Neural cell (in vitro differentiated cells): ENCODE data around the gene GRAP. TPM values are rescaled to one million over a fixed set of nuclear protein-coding genes. Genes with fewer than 3 reads are reported as not detected.

Experiments used
- H2AFZ ChIP-seq: fragments of 200-600, 300-800 bp; sonication (generic), shearing (Covaris generic); 2 replicates; pipeline ENCODE4 v1.6.0; 2014; ENCODE audit warnings: low read depth, mild to moderate bottlenecking, antibody characterized with exemption, low read length, moderate library complexity
- H3F3A ChIP-seq: fragments of 200-600 bp; shearing (Covaris generic); 2 replicates; pipeline ENCODE4 v1.6.1; 2016; ENCODE audit warnings: mild to moderate bottlenecking, moderate library complexity, mixed read lengths, antibody characterized with exemption, low read length; ENCODE audit not compliant: insufficient read depth, poor library complexity, severe bottlenecking
- H3K27ac ChIP-seq: fragments of 200-600, 300-800 bp; sonication (generic), shearing (Covaris generic); 2 replicates; pipeline ENCODE4 v1.5.1; 2014; ENCODE audit warnings: mild to moderate bottlenecking, low read length, moderate library complexity
- H3K27me3 ChIP-seq: fragments of 300-800, 200-600 bp; sonication (generic), shearing (Covaris generic); 2 replicates; pipeline ENCODE4 v1.6.0; 2014; ENCODE audit warnings: mild to moderate bottlenecking, low read depth, low read length, moderate library complexity; ENCODE audit not compliant: insufficient read depth
- H3K36me3 ChIP-seq: fragments of 300-800, 200-600 bp; sonication (generic), shearing (Covaris generic); 2 replicates; pipeline ENCODE4 v1.5.1; 2014; ENCODE audit warnings: mild to moderate bottlenecking, antibody characterized with exemption, low read length, moderate library complexity; ENCODE audit not compliant: insufficient read depth
- H3K4me2 ChIP-seq: fragments of 300-800, 200-600 bp; sonication (generic), shearing (Covaris generic); 2 replicates; pipeline ENCODE4 v1.6.0; 2014; ENCODE audit warnings: mild to moderate bottlenecking, low read length
- H3K4me3 ChIP-seq: fragments of 300-800, 200-600 bp; sonication (generic), shearing (Covaris generic); 2 replicates; pipeline ENCODE4 v1.5.1; 2014; ENCODE audit warnings: mild to moderate bottlenecking, low read length, moderate library complexity
- H3K79me2 ChIP-seq: fragments of 200-600 bp; shearing (Covaris generic); replicated peaks from 2 replicates; pipeline ENCODE4 v1.6.0; 2014; ENCODE audit warnings: mild to moderate bottlenecking, low read length, moderate library complexity; ENCODE audit not compliant: insufficient read depth
- H3K9ac ChIP-seq: fragments of 300-800, 200-600 bp; sonication (generic), shearing (Covaris generic); 2 replicates; pipeline ENCODE4 v1.6.1; 2016; ENCODE audit warnings: mild to moderate bottlenecking, low read length, mixed read lengths
- H3K9me2 ChIP-seq: fragments of 200-600 bp; shearing (Covaris generic); 2 replicates; pipeline ENCODE4 v1.6.1; 2016; ENCODE audit warnings: mild to moderate bottlenecking, low read length, mixed read lengths; ENCODE audit not compliant: insufficient read depth
- H3K9me3 ChIP-seq: fragments of 200-600, 300-800 bp; sonication (generic), shearing (Covaris generic); 2 replicates; pipeline ENCODE4 v1.6.1; 2016; ENCODE audit warnings: mild to moderate bottlenecking, mixed run types, low read length, moderate library complexity, mixed read lengths
- H4K20me1 ChIP-seq: fragments of 200-600 bp; shearing (Covaris generic); 2 replicates; pipeline ENCODE4 v1.6.1; 2016; ENCODE audit warnings: mild to moderate bottlenecking, mixed run types; ENCODE audit not compliant: insufficient read depth
- CTCF ChIP-seq: fragments of 450-650 bp; IDR thresholded peaks from 2 replicates; pipeline ENCODE4 v1.5.1; 2014; ENCODE audit warnings: antibody characterized with exemption, mild to moderate bottlenecking, moderate library complexity; ENCODE audit not compliant: poor library complexity, severe bottlenecking
- EP300 ChIP-seq: fragments of 450-650 bp; conservative IDR thresholded peaks from 2 replicates; pipeline ENCODE4 v1.6.1; 2014; ENCODE audit warnings: antibody characterized with exemption, mild to moderate bottlenecking, moderate library complexity; ENCODE audit not compliant: poor library complexity, severe bottlenecking
- EZH2 ChIP-seq: fragments of 200-600, 300-800 bp; shearing (Covaris generic), sonication (generic); IDR thresholded peaks from 2 replicates; pipeline ENCODE4 v1.6.1; 2014; ENCODE audit warnings: antibody characterized with exemption, low read length, borderline replicate concordance, mild to moderate bottlenecking; ENCODE audit not compliant: insufficient read depth, poor library complexity, severe bottlenecking
- MXI1 ChIP-seq: fragments of 450-650 bp; conservative IDR thresholded peaks from 2 replicates; pipeline ENCODE4 v1.6.1; 2014; ENCODE audit warnings: antibody characterized with exemption, mild to moderate bottlenecking; ENCODE audit not compliant: poor library complexity, severe bottlenecking
- POLR2AphosphoS5 ChIP-seq: IDR thresholded peaks from 2 replicates; pipeline ENCODE4 v1.6.1; 2012
- RAD21 ChIP-seq: fragments of 450-650 bp; conservative IDR thresholded peaks from 2 replicates; pipeline ENCODE4 v1.6.1; 2014; ENCODE audit warnings: antibody characterized with exemption, mild to moderate bottlenecking, moderate library complexity
- REST ChIP-seq: IDR thresholded peaks from 2 replicates; pipeline ENCODE4 v1.6.1; 2012; ENCODE audit warnings: borderline replicate concordance
- SMC3 ChIP-seq: fragments of 450-650 bp; conservative IDR thresholded peaks from 2 replicates; pipeline ENCODE4 v1.6.1; 2014; ENCODE audit warnings: antibody characterized with exemption, mild to moderate bottlenecking, moderate library complexity; ENCODE audit not compliant: poor library complexity
- TAF1 ChIP-seq: IDR thresholded peaks from 2 replicates; pipeline ENCODE4 v1.6.1; 2012; ENCODE audit warnings: low read depth
- polyA plus RNA-seq: library from polyadenylated mRNA; depleted of rRNA; stranded (reverse); fragments of >200 nt; gene quantifications from 2 replicates; pipeline ENCODE4 v1.2.3, GENCODE V29; 2014

GRAP gene
- polyA plus RNA-seq, 1 donor from 2014 or later = 0.42 TPM

- Histone ChIP-seq H3K27ac (no peak overlapping the region), H3K9ac (no peak overlapping the region), H4K20me1 (no peaks in the 10 kb centered on the region), H3K9me2 (no peaks in the 10 kb centered on the region), H3F3A (no peaks in the 10 kb centered on the region), H3K4me3 (no peak overlapping the region), H3K4me2 (no peak overlapping the region), H3K27me3 (peaks cover 17% of the 10 kb centered on the region), H3K9me3 (peaks cover 6% of the 10 kb centered on the region), H3K79me2 (no peaks in the 10 kb centered on the region), H3K36me3 (no peaks in the 10 kb centered on the region), H2AFZ (no peak overlapping the region)
- TF ChIP-seq MXI1 (no peak), RAD21 (no peak), POLR2AphosphoS5 (no peak), TAF1 (no peak)
Measured at GRCh38 chr17:19001907-19002590, 44.7 kb downstream of the GRAP start.

GRCh38 chr17:19000531-19001325 is 46.0 kb downstream of the GRAP start:
- no peaks in the 10 kb centered on the region for H3K36me3 ChIP-seq
- no peaks in the 10 kb centered on the region for H3K79me2 ChIP-seq
- no peaks in the 10 kb centered on the region for H4K20me1 ChIP-seq
- H3K27ac ChIP-seq = no peak overlapping the region
- H3F3A ChIP-seq = no peaks in the 10 kb centered on the region
- no peak overlapping the region for H3K9ac ChIP-seq
- peaks cover 17% of the 10 kb centered on the region for H3K27me3 ChIP-seq
- no peaks in the 10 kb centered on the region for H3K9me2 ChIP-seq
- no peaks in the 10 kb centered on the region for H3K9me3 ChIP-seq
- H3K4me3 ChIP-seq = no peak overlapping the region
- H3K4me2 ChIP-seq = no peak overlapping the region
- TF ChIP-seq RAD21 (no peak), EZH2 (no peak), REST (no peak), EP300 (no peak), POLR2AphosphoS5 (no peak), SMC3 (no peak), MXI1 (no peak), CTCF (no peak), TAF1 (no peak)
- H2AFZ ChIP-seq = no peak overlapping the region
